H1 (cell line): Measurements from ENCODE around the gene GALNT12. TPM values are rescaled to one million over a fixed set of nuclear protein-coding genes. Genes with fewer than 3 reads are reported as not detected.

Experiments used
- CTCF ChIA-PET: fragments of 300-600 bp; sonication (Branson Sonifier 250); formaldehyde crosslinking; loops from one replicate; lab custom pipeline; 2021; ENCODE audit not compliant: partially characterized antibody; lab: Charles Lee
- POLR2A ChIA-PET: fragments of 300-600 bp; sonication (Branson Sonifier 250); formaldehyde crosslinking; loops from one replicate; lab custom pipeline; 2021; ENCODE audit warnings: inconsistent platforms; ENCODE audit not compliant: partially characterized antibody; lab: Charles Lee
- DNase-seq, 2 experiments: peaks; one replicate each; pipeline versions ENCODE4 v3.0.0 to v3.0.0-alpha.2; 2010 to 2022; ENCODE audit warnings: low spot score in 2 of 2, low read depth in 1 of 2, mixed read lengths in 1 of 2
- FAIRE-seq: peaks from 2 replicates; lab custom pipeline; 2011; peaks lifted over from hg19 to GRCh38; lab: Jason Lieb, UNC
- H2AFZ ChIP-seq: 2 replicates; pipeline ENCODE4 v1.8.1; 2012; ENCODE audit warnings: low read length, inconsistent platforms
- H2AK5ac ChIP-seq: 2 replicates; pipeline ENCODE4 v1.6.1; 2013; ENCODE audit warnings: low read depth, low read length
- H2BK120ac ChIP-seq: replicated peaks from 2 replicates; pipeline ENCODE3; 2013; ENCODE audit warnings: low read depth, low read length, inconsistent platforms
- H2BK12ac ChIP-seq: 2 replicates; pipeline ENCODE4 v1.6.1; 2013; ENCODE audit warnings: low read depth, low read length
- H2BK15ac ChIP-seq: 2 replicates; pipeline ENCODE4 v1.6.1; 2013; ENCODE audit warnings: low read length
- H2BK20ac ChIP-seq: 2 replicates; pipeline ENCODE4 v1.6.1; 2013; ENCODE audit warnings: low read length
- H2BK5ac ChIP-seq: 2 replicates; pipeline ENCODE4 v1.6.1; 2013; ENCODE audit warnings: low read depth, low read length
- H3K14ac ChIP-seq: 2 replicates; pipeline ENCODE4 v1.6.1; 2013; ENCODE audit warnings: inconsistent platforms; ENCODE audit not compliant: insufficient read length
- H3K18ac ChIP-seq: 2 replicates; pipeline ENCODE4 v1.6.1; 2013; ENCODE audit warnings: low read length; ENCODE audit errors: extremely low read depth
- H3K23ac ChIP-seq: 2 replicates; pipeline ENCODE4 v1.6.1; 2013; ENCODE audit warnings: inconsistent platforms; ENCODE audit not compliant: insufficient read length
- H3K23me2 ChIP-seq: 2 replicates; pipeline ENCODE4 v1.6.1; 2013; ENCODE audit warnings: low read depth, low read length
- H3K27ac ChIP-seq: 2 replicates; pipeline ENCODE4 v1.6.1; 2011; ENCODE audit warnings: low read depth, low read length, inconsistent platforms
- H3K27me3 ChIP-seq, 4 experiments: replicated peaks in 1 of 4; 1 replicate in 1 of 4; 2 replicates in 3 of 4; pipeline versions ENCODE4 v1.6.1 to v1.8.1; 2011 to 2013; ENCODE audit warnings: low read length in 3 of 4, mild to moderate bottlenecking in 3 of 4, inconsistent platforms in 2 of 4, mixed read lengths in 2 of 4, moderate library complexity in 1 of 4; ENCODE audit not compliant: control insufficient read depth in 3 of 4, insufficient read depth in 3 of 4; ENCODE audit errors: extremely low read depth in 1 of 4
- H3K36me3 ChIP-seq, 4 experiments: 2 replicates each; pipeline versions ENCODE4 v1.6.1 to v1.8.1; 2011 to 2013; ENCODE audit warnings: mild to moderate bottlenecking in 4 of 4, low read length in 3 of 4, moderate library complexity in 2 of 4, control low read depth in 1 of 4, inconsistent platforms in 1 of 4; ENCODE audit not compliant: insufficient read depth in 4 of 4, control insufficient read depth in 2 of 4
- H3K4ac ChIP-seq: replicated peaks from 2 replicates; pipeline ENCODE3; 2013; ENCODE audit warnings: low read length, low read depth, mixed read lengths, inconsistent platforms; ENCODE audit not compliant: insufficient read length
- H3K4me1 ChIP-seq, 4 experiments: replicated peaks in 1 of 4; 1 replicate in 1 of 4; 2 replicates in 3 of 4; pipeline versions ENCODE4 v1.6.1 to v1.8.1; 2011 to 2013; ENCODE audit warnings: low read length in 3 of 4, inconsistent platforms in 2 of 4, mixed read lengths in 1 of 4; ENCODE audit not compliant: insufficient read depth in 4 of 4, control insufficient read depth in 3 of 4
- H3K4me2 ChIP-seq, 2 experiments: 2 replicates each; pipeline versions ENCODE4 v1.6.1 to v1.8.1; 2011 to 2013; ENCODE audit warnings: low read depth in 2 of 2, low read length in 2 of 2, control low read depth in 1 of 2, inconsistent platforms in 1 of 2, mild to moderate bottlenecking in 1 of 2; ENCODE audit not compliant: insufficient read depth in 1 of 2
- H3K4me3 ChIP-seq, 4 experiments: fragments of 200-600, 300-600 bp in 1 of 4; sonication (generic), shearing (Covaris generic), sonication (Bioruptor Twin) in 1 of 4; 2 replicates each; pipeline versions ENCODE4 v1.5.1 to v1.8.1; 2011 to 2016; ENCODE audit warnings: low read length in 4 of 4, low read depth in 3 of 4, control low read depth in 2 of 4, inconsistent platforms in 2 of 4, mild to moderate bottlenecking in 2 of 4, mixed read lengths in 1 of 4, moderate library complexity in 1 of 4; ENCODE audit not compliant: insufficient read depth in 2 of 4; ENCODE audit errors: extremely low read depth in 1 of 4
- H3K56ac ChIP-seq: replicated peaks from 2 replicates; pipeline ENCODE3; 2013; ENCODE audit warnings: low read depth, mild to moderate bottlenecking, mixed read lengths, low read length, inconsistent platforms; ENCODE audit not compliant: insufficient read length
- H3K79me1 ChIP-seq: 2 replicates; pipeline ENCODE4 v1.6.1; 2013; ENCODE audit warnings: low read depth, low read length, control low read depth
- H3K79me2 ChIP-seq, 2 experiments: 2 replicates each; pipeline versions ENCODE4 v1.6.1 to v1.8.1; 2012 to 2013; ENCODE audit warnings: low read length in 2 of 2, mild to moderate bottlenecking in 2 of 2, inconsistent platforms in 1 of 2; ENCODE audit not compliant: insufficient read depth in 2 of 2, control insufficient read depth in 1 of 2
- H3K9ac ChIP-seq, 4 experiments: replicated peaks in 1 of 4; 1 replicate in 1 of 4; 2 replicates in 3 of 4; pipeline versions ENCODE4 v1.6.1 to v1.8.1; 2011 to 2013; ENCODE audit warnings: low read depth in 3 of 4, low read length in 3 of 4, control low read depth in 2 of 4, mild to moderate bottlenecking in 2 of 4, moderate library complexity in 2 of 4, inconsistent platforms in 1 of 4; ENCODE audit errors: extremely low read depth in 1 of 4
- H3K9me3 ChIP-seq, 2 experiments: 2 replicates each; pipeline versions ENCODE4 v1.6.1 to v1.8.1; 2012 to 2013; ENCODE audit warnings: mild to moderate bottlenecking in 2 of 2, moderate library complexity in 2 of 2, control low read depth in 1 of 2, inconsistent platforms in 1 of 2, low read depth in 1 of 2, low read length in 1 of 2, mixed read lengths in 1 of 2; ENCODE audit not compliant: insufficient read depth in 2 of 2
- H4K20me1 ChIP-seq, 2 experiments: replicated peaks in 1 of 2; 2 replicates each; pipeline versions ENCODE3 to v1.8.1; 2011 to 2013; ENCODE audit warnings: inconsistent platforms in 2 of 2, low read length in 2 of 2, mild to moderate bottlenecking in 1 of 2; ENCODE audit not compliant: insufficient read depth in 2 of 2, control insufficient read depth in 1 of 2
- H4K5ac ChIP-seq: 2 replicates; pipeline ENCODE4 v1.6.1; 2013; ENCODE audit warnings: low read length, low read depth, mixed read lengths, inconsistent platforms; ENCODE audit not compliant: insufficient read length
- H4K8ac ChIP-seq: 2 replicates; pipeline ENCODE4 v1.8.0; 2013; ENCODE audit warnings: mild to moderate bottlenecking, moderate library complexity, low read length, inconsistent platforms; ENCODE audit not compliant: insufficient read depth; ENCODE audit errors: extremely low read depth
- H4K91ac ChIP-seq: replicated peaks from 2 replicates; pipeline ENCODE3; 2013; ENCODE audit warnings: low read length, mixed read lengths, inconsistent platforms; ENCODE audit not compliant: insufficient read length
- CBX5 ChIP-seq: fragments of 300-800, 300-1000 bp; sonication (generic); IDR thresholded peaks from 2 replicates; pipeline ENCODE4 v1.7.1; 2016; ENCODE audit warnings: antibody characterized with exemption, low read length, low read depth
- HDAC2 ChIP-seq, 2 experiments: fragments of 300-600 bp in 1 of 2; sonication (generic) in 1 of 2; IDR thresholded peaks; 2 replicates each; pipeline ENCODE4 v1.6.1; 2011 to 2012; ENCODE audit warnings: low read depth in 2 of 2, low read length in 2 of 2, mild to moderate bottlenecking in 2 of 2, moderate library complexity in 2 of 2, borderline replicate concordance in 1 of 2, inconsistent platforms in 1 of 2
- JUND ChIP-seq: IDR thresholded peaks from 2 replicates; pipeline ENCODE4 v1.6.1; 2011; ENCODE audit warnings: mild to moderate bottlenecking, improper control_type of control experiment, low read length
- MAFK ChIP-seq: IDR thresholded peaks from 2 replicates; pipeline ENCODE4 v1.6.1; 2012; ENCODE audit warnings: low read depth, mild to moderate bottlenecking, improper control_type of control experiment, low read length
- RBBP5 ChIP-seq: IDR thresholded peaks from 2 replicates; pipeline ENCODE4 v1.7.1; 2012; ENCODE audit warnings: low read depth, mild to moderate bottlenecking, inconsistent platforms, low read length, moderate library complexity, borderline replicate concordance
- RNF2 ChIP-seq: fragments of 200-900, 300-1000 bp; sonication (generic); IDR thresholded peaks from 2 replicates; pipeline ENCODE4 v1.7.1; 2016; ENCODE audit warnings: borderline replicate concordance, low read depth, mild to moderate bottlenecking, antibody characterized with exemption, low read length; ENCODE audit not compliant: poor library complexity, severe bottlenecking; ENCODE audit errors: missing control alignments
- SAP30 ChIP-seq: fragments of 300-600 bp; sonication (generic); IDR thresholded peaks from 2 replicates; pipeline ENCODE4 v1.7.1; 2012; ENCODE audit warnings: low read length, moderate library complexity, mild to moderate bottlenecking, inconsistent platforms; ENCODE audit not compliant: insufficient read depth, insufficient replicate concordance
- ZNF274 ChIP-seq: IDR thresholded peaks from 2 replicates; pipeline ENCODE4 v1.7.0; 2012; ENCODE audit warnings: low read length, borderline replicate concordance; ENCODE audit errors: extremely low read depth
- WGBS, 2 experiments: shearing (Covaris generic) in 1 of 2; methylation state at CpG; one replicate each; pipeline versions ENCODE4 v1.1.6 to v1.1.7; 2013 to 2015; ENCODE audit warnings: low lambda C conversion rate in 2 of 2, mixed read lengths in 2 of 2, inconsistent platforms in 1 of 2, low coverage in 1 of 2, missing lambda C conversion rate in 1 of 2; ENCODE audit not compliant: insufficient replicate concordance in 2 of 2, insufficient coverage in 1 of 2, insufficient read length in 1 of 2; ENCODE audit errors: extremely low coverage in 1 of 2, missing lambda C conversion rate in 1 of 2; 5-methylcytosine and 5-hydroxymethylcytosine counted together
- polyA plus RNA-seq, 7 experiments: library from polyadenylated mRNA; depleted of rRNA in 3 of 7; stranded (reverse) in 5 of 7; unstranded in 2 of 7; fragments of >200 nt in 5 of 7; fragments of 200-250 nt in 2 of 7; gene quantifications; 1 replicate in 5 of 7; 2 replicates in 1 of 7; 4 replicates in 1 of 7; pipeline versions ENCODE4 v1.2.1 to v1.2.3, GENCODE V29; 2011 to 2013; ENCODE audit warnings: missing spikeins in 2 of 7, mixed read lengths in 2 of 7
- total RNA-seq: library from RNA; stranded (reverse); fragmentation: NEBNext Ultra II Directional; extraction: Animal tissue kit (Norgen Biotek cat#: 25700); gene quantifications from 2 replicates; pipeline ENCODE4 v1.2.1, GENCODE V29; 2021
- TF ChIP-seq, protein P1 (sequence below): IDR thresholded peaks from 2 replicates; pipeline ENCODE4 v1.6.1; 2012; ENCODE audit warnings: low read length, inconsistent platforms

GALNT12 gene
- total and polyA plus RNA-seq, 2 of the 8 experiments (the other 6 are each of a cell fraction or from before 2014, with no cell fraction given) = 16.2 to 19.6 TPM

DNA sequence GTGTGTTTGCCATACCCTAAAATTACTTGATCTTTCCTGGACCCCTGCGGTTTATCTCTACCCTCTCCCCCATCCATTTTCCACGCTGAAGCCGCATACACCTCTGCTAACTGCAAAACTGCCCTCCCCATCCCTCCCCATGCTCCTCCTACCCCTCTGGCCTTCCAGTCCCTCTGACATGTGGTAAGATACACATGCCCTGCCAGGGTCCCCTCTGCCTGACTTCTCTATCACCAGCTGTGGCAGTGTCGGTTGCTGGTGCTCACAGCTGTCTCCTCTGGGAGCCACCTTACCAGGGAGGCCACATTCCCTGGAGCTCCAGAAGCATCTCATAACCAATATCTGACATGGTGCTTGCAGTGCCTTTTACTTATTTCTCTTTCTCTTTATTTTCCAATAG is 77.4 kb downstream of the GALNT12 start:
- H4K8ac ChIP-seq = no peak overlapping the region
- H2AK5ac ChIP-seq = no peak overlapping the region
- WGBS, 2 experiments = 87% methylated on average over 2 of the region's 4 CpGs; no CpG with 5 or more reads in 1 of the 2 experiments
- no peaks in the 10 kb centered on the region for H3K36me3 ChIP-seq
- H2BK15ac ChIP-seq = no peak overlapping the region
- no peak overlapping the region for H4K91ac ChIP-seq
- H3K56ac ChIP-seq = no peak overlapping the region
- H3K27ac ChIP-seq = no peak overlapping the region
- ChIA-PET CTCF (no interaction called here), POLR2A (no interaction called here)
- DNase-seq (no peak), FAIRE-seq (no peak)
- no peak overlapping the region for H3K23ac ChIP-seq
- no peak overlapping the region for H2BK20ac ChIP-seq
- H3K4me3 ChIP-seq = no peak overlapping the region
- H3K9me3 ChIP-seq = no peaks in the 10 kb centered on the region
- TF ChIP-seq RBBP5 (no peak), RNF2 (no peak), CBX5 (no peak), SAP30 (no peak), MAFK (no peak), ZNF274 (no peak), HDAC2 (IDR thresholded peaks at IDR 0.05; ENCODE audit: borderline replicate concordance in 1 of 2, low read depth in 2 of 2, low read length in 2 of 2) (no peak), JUND (no peak)
- TF ChIP-seq, protein P1, sequence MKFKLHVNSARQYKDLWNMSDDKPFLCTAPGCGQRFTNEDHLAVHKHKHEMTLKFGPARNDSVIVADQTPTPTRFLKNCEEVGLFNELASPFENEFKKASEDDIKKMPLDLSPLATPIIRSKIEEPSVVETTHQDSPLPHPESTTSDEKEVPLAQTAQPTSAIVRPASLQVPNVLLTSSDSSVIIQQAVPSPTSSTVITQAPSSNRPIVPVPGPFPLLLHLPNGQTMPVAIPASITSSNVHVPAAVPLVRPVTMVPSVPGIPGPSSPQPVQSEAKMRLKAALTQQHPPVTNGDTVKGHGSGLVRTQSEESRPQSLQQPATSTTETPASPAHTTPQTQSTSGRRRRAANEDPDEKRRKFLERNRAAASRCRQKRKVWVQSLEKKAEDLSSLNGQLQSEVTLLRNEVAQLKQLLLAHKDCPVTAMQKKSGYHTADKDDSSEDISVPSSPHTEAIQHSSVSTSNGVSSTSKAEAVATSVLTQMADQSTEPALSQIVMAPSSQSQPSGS = no peak
- H2BK5ac ChIP-seq = no peak overlapping the region
- no peak overlapping the region for H2AFZ ChIP-seq
- H3K14ac ChIP-seq = no peak overlapping the region
- peaks cover 1% of the 10 kb centered on the region; the same call in 1 of the 2 replicates for H3K23me2 ChIP-seq
- no peak overlapping the region for H3K9ac ChIP-seq
- no peaks in the 10 kb centered on the region for H3K4me1 ChIP-seq
- no peak overlapping the region for H2BK12ac ChIP-seq
- no peaks in the 10 kb centered on the region for H3K27me3 ChIP-seq
- no peak overlapping the region for H3K4me2 ChIP-seq
- no peaks in the 10 kb centered on the region for H3K79me1 ChIP-seq
- no peak overlapping the region for H3K4ac ChIP-seq
- no peaks in the 10 kb centered on the region for H3K79me2 ChIP-seq
- H4K20me1 ChIP-seq = no peaks in the 10 kb centered on the region
- H2BK120ac ChIP-seq = no peak overlapping the region
- H4K5ac ChIP-seq = no peak overlapping the region
- no peak overlapping the region; the same call in 1 of the 2 replicates for H3K18ac ChIP-seq
